GM12875 (cell line): Measurements from ENCODE around the gene NWD2.

Experiments
- H3K4me3 ChIP-seq: one replicate; pipeline ENCODE4 v1.5.1; 2011; ENCODE audit warnings: low read depth, low read length, control low read depth
- CTCF ChIP-seq: IDR thresholded peaks from 2 replicates; pipeline ENCODE4 v1.5.1; 2011; ENCODE audit warnings: low read depth, mild to moderate bottlenecking, control low read depth, inconsistent platforms, low read length, moderate library complexity, borderline replicate concordance; ENCODE audit not compliant: insufficient read depth

NWD2 gene

DNA sequence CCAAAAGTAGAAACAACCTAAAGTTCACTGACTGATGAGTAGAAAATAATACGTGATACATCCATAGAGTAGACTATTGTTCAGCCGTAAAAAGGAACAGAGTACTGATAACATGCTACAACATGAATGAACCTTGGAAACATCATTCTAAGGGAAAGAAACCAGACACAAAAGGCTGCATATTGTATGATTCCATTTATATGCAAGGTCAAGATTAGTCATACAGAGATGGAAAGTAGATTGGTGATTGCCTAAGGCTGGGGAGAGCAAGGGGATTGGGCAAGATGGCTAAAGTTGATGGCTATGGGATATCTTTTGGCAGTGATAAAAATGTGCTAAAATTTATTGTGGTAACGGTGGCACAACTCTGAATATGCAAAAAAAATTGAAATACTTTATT, 232.6 kb downstream of the NWD2 start:
- no peak for TF ChIP-seq CTCF
- H3K4me3 ChIP-seq: no peak overlapping the region

- no peak for TF ChIP-seq CTCF
- no peak overlapping the region for H3K4me3 ChIP-seq
These were observed 233.6 kb downstream of the NWD2 start for GRCh38 chr4:37478151-37478550.

- no peak overlapping the region for H3K4me3 ChIP-seq
- no peak for TF ChIP-seq CTCF
These were observed 236.0 kb downstream of the NWD2 start for GRCh38 chr4:37480509-37480908.

GRCh38 chr4:37481547-37482122, 237.1 kb downstream of the NWD2 start:
- TF ChIP-seq CTCF: no peak
- H3K4me3 ChIP-seq: no peak overlapping the region

DNA sequence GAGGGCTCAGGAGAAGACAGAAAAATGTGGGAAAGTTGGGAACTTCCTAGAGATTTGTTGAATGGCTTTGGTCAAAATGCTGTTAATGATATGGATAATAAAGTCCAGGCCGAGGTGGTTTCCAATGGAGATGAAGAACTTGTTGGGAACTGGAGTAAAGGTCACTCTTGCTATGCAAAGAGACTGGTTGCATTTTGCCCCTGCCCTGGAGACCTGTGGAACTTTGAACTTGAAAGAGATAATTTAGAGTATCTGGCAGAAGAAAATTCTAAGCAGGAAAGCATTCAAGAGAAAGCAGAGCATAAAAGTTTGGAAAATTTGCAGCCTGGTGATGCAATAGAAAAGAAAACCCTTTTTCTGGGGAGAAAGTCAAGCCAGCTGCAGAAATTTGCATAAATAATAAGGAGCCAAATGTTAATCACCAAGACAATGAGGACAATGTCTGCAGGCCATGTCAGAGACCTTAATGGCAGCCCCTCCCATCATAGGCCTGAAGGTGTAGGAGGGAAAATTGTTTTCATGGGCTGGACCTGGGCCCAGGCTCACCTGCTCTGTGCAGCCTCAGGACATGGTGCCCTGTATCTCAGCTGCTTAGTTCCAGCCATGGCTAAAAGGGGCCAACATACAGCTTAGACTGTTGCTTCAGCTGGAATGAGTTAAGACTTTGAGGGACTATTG, 237.8 kb downstream of the NWD2 start:
- H3K4me3 ChIP-seq: no peak overlapping the region
- TF ChIP-seq CTCF: no peak

DNA sequence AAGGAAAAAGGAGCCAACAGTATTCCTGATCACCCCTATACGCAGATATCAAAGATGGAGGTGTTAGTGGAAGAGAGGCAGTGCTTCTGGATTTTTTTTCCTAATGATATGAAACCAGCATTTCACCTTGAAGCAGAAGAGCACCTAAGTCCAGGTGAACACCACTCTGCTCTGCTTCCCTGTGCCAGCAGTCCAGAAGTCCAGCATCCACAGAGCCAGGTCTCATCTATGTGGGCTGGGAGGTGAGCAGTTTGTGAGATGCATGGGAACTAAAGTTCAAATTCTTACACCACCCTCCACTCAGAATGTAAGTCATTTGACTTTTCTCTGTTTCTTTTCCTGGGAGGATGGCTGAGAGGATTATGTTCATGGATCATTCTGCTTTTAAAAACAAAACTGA, 239.1 kb downstream of the NWD2 start:
- no peak for TF ChIP-seq CTCF
- no peak overlapping the region for H3K4me3 ChIP-seq

GRCh38 chr4:37486166-37486565, 241.6 kb downstream of the NWD2 start:
- H3K4me3 ChIP-seq: no peak overlapping the region
- TF ChIP-seq CTCF: no peak
